ENCODE data around the gene ATE1.
A peak's percentile ranks its signal among the peaks of the same experiment; 100 is the strongest.
"Not testable (repeated sequence)": the region's sequence is repeated elsewhere in the genome, so short reads cannot be mapped to it uniquely, and the experiment has no call there.

ATE1 gene

DNA sequence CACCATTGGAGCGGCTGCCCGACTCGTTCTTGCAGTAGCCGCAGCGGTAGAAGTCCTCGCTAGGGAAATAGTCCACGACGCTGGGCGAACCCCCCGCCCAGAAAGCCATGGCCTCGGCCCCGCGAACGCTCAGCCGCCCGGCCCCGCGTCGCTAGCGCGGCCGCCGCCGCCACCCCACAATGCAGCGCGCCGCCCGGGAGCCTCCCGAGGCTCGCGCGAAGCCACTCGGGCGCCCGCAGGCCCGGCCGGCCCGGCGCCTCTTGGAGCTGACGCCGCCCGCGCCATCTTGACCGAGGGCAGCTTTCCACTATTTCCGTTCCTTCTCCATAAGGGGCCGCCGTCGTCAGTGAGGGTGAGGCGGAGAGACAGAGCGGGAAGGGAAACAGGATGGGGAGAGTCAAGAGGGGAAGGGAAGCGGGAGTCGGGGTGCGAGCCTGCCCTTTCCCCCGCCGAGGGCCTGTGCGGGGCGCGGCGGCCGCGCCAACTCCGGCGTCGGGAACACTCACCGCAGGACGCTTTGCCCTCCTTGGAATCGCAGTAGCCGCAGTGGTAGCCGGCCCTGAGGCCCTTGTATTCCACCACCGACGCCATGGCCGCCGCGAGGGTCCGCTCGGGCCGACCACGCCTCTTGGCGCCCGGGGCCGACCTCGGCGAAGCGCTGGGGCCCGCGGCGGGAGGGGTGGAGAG is at the start of gene ATE1:
Gene ATE1, minus strand, starts transcription at position 191 of the 687 bp plus-strand sequence. Its CDS starts 82 bp downstream, at position 109.
- peak; percentile 82 to 84 for DNase-seq (ENCODE audit: low read depth in 2 of 2)

DNA sequence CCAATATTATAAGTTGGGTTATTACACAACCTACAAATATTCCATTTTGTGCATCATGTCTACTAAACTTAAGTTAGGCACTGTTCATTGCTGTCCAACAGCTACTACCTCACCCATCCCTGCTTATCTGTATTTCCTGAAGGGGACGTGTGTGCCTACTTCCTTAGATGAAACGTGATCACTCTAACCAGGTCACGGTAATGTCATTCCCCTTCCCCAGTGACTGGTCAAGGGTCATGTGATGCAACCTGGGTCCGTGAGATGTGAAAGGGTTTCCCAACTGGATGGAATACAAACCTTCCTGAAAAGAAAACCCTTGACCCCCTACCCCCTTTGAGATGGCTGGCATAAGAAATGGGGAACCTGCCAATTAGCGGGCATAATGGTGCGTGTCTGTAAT is 48.8 kb upstream of the ATE1 start:
- DNase-seq (ENCODE audit: low read depth in 2 of 2): no peak

DNA sequence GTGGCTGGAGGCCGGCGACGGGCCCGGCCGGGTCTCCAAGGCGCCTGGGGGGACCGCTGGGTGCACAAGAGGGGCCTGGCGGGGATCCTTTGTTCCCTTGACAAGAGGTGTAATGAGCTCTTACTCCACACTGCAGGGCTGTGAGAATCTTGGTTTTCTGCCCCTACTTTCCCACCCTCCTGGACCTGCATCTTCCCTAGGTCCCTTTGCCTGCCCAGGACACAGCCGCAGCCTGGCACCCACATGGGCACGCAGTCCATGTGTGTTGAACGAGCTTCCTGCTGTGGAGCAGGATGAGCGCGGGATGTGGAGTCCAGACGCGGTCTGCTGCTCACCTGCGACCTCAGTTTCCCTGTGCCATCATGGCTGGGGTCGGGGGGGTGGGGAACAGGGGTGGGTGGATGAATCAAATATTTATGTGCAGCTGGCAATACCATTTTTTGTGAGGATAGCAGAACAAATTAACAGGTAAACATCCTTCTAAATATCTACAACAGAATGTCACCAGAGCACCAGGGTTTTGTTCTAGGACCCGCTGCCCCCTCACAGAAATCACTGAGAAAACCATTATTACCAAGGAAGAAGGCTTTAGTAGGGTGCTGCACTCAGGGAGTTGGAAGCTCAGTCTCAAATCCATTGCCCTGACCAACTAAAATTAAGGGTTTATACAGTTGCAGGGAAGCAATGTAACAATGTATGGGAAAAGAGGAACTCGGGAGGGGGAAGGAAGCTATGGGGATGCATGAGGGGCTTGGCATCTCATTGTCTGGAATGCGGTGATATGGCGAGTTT is 47.7 kb upstream of the ATE1 start:
- DNase-seq (ENCODE audit: low read depth in 2 of 2): peak in 1 of 2 experiments; percentile 33

DNA sequence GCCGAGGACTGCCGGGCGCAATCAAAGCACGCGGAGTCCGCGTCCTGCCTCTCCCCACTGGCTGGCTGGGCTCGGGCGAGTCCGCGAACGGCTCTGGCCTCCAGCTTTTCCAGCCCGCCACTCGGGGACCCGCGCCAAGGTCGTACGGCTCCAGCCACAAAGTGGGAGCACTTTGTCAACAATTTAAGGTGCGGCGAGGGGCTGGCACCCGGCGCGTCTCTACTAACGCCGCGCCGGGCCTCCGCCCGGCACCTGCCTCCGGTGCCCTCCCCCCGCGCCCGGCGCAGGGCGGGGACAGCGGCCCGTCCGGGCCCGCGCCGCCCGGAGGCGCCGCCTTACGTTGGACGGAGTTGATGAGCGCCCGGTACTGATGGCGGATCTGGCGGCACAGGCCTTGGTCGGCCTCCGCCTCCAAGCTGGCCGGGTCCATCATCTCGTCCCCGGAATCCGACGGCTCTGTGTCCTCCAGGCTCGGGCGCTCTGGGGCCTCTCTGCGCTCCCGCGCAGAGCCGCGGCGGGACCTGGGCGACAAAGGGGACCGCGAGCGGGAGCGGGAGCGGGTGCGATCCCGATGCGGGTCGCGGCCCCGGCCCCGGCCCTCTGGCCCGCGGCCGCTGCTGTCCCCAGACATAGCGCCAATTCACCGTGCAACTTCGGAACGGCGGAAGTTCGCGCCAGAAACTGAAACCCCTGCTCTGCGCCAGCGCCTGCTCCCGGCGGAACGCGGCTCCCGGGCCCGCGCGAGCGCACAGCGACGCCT is 46.9 kb upstream of the ATE1 start, which contains the start of gene NSMCE4A:
Gene NSMCE4A, minus strand, starts transcription at position 683 of the 760 bp plus-strand sequence. Its CDS starts 52 bp downstream, at position 631.
- DNase-seq (ENCODE audit: low read depth in 2 of 2): no peak

DNA sequence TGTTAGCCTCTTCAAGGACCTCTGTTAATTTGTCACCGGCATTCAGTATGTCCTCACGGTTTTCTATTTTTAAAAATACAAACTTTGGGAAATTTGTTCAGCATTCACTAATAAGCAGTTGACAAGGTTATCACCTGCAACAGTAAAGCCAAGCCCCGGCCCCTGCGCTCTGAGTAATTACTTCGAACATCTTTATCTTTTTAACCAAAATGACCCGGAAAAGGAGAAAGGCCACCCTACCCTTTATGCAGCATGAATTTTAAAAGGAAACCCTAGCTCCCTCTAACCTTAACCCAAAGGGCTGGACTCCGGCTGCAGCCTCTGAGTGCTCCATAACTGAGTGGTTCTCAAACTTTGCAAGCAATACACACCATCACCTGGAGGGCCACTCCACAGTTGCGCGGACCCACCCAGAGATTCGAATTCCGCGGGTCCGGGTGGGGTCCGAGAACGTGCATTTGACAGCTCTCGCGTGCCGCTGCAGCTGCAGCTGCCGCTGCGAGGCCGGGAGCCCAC is 46.2 kb upstream of the ATE1 start:
- no peak for DNase-seq (ENCODE audit: low read depth in 2 of 2)

DNA sequence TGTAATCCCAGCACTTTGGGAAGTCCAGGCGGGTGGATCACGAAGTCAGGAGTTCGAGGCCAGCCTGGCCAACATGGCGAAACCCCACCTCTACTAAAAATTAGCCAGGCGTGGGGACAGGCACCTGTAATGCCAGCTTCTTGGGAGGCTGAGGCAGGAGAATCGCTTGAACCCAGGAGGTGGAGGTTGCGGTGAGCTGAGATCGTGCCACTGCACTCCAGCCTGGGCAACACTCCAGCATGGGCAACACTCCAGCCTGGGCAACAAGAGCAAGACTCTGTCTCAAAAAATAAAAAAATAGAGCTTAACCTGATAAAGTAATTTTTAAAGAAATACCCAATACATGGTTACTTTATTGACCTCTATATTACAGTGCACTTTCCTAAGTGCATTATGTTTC is 41.3 kb upstream of the ATE1 start:
- DNase-seq (ENCODE audit: low read depth in 2 of 2): not testable (repeated sequence)

DNA sequence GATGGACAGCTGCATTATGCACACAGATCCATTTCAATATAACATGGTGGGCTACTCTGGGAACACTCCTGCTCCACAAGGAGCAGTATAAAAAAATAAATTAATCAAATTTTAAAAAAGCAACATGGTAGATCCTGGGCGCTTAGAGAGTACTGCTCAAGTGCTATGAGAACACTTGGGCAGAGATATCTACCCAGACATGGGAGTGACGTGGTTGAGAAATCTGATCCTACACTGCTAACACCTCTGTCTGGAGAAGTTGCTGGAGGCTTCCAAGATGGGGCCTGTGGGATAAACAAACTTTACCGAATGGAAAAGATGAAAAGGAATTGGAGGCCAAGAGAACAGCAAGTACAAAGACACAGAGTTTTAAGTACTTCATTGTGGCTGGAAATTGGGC is 38.2 kb upstream of the ATE1 start:
- no peak for DNase-seq (ENCODE audit: low read depth in 2 of 2)

DNA sequence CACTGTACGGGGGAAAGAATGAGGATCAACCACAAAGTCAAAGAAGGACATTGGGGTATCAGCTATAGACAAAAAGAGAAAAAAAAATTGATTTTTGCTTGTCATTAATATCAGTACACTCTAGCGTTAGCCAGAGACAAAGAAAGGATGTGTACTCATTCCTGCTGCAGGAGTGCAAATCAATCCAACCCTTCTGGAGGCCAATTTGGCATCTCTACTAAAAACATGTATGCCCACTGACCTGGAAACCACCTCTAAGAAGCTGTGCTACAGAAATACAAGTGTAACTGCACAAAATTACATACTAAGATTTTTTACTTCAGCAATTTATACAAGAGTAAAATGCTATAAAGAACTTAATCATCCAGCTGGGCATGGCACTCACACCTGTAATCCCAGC is 33.6 kb upstream of the ATE1 start:
- no peak for DNase-seq (ENCODE audit: low read depth in 2 of 2)

DNA sequence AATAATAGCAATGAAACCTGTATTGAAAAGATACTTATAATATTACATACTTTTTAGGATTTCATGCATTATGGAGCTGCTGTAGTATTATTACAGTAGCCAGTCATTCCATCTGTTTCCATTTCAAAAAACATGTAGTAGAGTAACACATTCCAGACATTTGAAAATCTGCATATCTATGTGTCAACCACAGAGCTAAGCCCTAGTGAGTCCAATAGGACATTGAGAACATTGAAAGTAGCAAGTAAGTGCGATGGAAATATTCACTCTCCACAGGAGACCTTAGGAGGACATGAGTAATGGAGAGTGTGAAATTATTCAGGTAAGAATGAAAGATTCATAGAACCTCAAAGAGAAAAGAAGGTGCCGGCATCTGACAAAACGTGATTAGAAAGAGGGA is 31.8 kb upstream of the ATE1 start:
- no peak for DNase-seq (ENCODE audit: low read depth in 2 of 2)

DNA sequence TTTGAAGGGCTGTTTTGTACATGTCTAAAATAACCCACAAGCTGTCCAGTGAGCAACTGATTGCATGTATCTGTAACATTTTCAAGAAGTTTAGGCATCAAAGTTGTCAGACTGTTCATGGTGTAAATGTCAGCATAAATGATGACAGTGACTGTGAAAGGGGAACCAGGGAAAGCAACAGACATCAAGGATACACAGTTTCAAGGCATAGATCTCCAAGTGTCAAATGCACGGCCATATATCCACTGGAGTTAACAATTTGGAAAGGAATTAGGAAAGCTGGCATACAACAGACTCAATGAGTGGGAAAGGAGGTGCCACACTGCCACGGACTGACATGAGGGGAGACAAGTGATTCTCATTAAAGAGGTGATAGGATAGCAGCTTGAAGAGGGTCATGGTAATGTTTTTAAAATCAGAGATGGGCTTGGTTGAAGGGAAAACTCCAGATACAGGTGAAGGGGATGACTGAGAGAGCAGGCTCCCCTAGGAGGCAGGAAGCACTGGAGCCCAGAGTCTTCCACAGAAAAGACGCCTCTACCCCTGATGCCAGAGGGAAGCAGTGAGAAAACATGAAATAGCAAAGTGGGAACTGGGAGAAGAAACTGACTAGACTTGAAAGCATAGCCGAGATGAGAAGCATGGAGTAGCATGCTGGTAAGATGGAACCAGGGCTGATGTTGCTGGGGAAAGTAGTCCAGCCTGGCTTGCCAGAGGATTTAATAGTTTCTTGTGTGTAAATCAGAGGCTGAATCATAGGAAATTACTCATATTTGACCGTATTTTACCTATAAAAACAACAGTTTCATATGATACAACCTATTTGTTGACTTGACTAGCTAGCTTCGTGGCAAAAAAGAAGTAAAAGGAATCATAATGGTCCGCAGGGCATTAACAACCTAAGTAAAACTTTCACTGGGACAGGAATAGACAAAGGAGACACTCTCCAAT is 28.6 kb upstream of the ATE1 start:
- no peak for DNase-seq (ENCODE audit: low read depth in 2 of 2)

DNA sequence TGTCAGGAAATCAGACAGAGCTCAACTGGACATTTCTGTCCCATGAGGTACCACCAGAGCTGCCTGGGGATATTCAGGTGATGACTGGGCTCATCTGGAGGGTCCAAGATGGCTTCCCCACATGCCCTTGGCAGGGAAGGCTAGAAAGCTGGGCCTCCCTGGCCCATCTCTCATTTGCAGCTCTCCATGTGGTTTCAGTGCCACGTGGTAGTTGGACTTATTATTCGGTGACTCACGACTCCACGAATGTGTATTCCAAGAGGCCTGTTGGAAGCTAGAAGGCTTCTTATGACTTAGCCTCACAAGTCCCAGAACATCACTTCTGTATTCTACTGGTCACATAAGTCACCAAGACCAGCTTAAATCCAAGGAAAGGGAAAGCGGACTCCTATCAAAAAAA is 24.4 kb upstream of the ATE1 start:
- DNase-seq (ENCODE audit: low read depth in 2 of 2): no peak

DNA sequence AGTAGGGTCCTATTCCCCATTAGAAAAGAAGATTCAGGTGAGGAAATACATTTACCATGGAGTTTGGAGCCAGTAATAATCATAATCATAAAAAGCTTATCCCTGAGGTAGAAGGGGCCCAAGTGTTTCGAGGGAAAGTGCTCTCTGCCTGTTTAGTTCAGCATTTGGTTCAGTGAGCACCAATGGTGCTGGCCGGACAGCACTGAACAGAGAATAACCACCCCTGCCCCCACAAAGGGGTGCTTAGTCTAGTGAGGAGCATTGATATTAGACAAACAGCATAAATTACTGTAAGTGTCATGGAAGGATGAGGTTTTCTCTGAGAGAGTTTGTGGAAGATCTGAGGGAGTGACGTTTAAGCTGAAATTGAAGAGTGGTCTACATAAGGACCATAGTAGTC is 21.6 kb upstream of the ATE1 start:
- DNase-seq (ENCODE audit: low read depth in 2 of 2): no peak

DNA sequence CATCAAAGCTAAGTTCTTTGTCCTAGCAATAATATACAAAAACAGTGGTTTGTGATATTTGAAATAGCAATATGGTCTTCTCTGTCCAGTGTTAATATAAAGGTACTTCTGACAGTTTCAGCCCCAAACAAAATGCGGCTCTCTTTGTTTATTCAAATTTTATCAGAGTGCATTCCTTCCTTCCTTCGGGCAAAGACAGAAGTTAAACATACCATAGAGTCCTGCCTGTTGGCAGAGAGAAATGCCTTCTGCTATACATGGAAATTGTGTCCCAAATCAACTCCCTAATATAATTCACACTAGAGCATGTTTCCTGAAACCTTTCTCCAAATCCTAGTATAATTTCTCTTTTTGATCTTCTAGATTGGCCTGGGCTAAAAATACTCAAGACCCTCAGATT is 21.2 kb upstream of the ATE1 start:
- no peak for DNase-seq (ENCODE audit: low read depth in 2 of 2)

DNA sequence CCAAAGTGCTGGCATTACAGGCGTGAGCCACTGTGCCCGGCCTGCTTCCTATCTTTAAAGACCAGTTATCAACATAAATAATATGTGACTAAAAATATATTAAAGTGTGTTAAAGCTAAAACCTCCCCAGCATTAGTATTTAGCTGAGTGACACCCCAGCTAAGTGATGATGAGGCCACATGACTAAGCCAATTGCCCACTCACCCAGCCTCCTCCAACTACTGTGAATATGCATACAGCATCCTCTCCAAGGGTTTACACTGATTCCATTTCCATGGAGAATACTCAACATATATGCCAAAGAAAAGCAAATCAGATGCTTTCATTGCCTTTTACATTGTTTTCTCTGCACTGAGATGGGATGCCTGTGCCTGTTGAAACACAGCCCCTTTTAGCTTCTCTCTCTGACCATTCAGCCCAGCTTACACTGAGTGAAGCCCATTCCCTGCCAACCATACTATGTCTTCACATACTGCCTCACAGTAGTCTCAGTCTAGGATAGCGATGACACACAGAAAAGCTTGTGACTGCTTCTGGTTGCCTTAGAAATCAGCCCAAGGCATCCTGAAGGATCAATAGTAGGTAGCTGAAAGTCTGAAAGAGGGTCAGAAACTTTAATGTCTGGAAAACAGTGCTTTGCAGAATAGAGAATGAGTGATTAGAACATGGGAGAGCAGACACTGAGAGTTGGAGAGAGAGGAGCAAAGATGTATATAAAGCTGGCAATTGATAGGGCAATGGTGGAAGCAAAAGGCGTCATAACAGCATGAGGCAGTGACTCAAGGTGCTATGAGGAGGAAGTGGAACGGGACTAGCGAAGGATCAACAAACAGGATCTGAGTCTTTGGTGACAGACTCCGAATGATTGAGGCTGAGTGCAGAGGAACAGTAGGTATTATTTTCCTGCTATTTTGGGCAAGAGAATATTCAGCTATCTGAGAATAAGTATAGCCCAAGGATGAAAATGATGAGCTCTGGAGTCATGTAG is 19.8 kb upstream of the ATE1 start:
- DNase-seq (ENCODE audit: low read depth in 2 of 2): no peak

DNA sequence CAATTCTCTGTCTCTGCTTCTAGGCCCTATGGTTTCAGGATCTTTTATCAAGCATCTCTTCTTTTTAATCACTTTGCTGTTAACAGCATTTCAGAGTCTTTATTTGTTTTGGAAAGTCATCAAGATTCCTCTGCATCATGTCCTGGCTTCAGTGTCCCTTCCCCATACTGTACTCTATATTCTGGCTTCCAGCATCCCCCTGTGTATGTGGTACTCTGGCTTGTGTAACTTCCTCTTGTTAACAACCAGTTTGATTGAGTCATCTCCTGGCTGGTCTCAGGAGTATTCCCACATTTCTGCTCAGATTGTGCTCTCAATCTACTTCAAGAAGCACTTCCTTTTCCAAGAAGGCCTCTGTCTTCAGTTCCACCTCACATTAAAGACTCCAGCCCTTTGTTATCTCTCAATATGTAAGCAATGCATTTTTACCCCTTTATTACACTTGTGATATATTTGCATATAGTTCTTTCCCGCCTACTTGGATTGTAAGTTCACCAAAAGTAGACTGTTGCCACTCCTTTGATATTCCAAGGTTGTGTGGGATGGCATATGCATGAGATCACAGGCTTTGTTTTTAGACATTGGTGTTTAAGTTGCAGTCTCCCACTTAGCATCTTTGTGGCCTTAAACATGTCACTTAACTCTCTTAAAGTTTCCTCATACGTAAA is 15.1 kb upstream of the ATE1 start:
- DNase-seq (ENCODE audit: low read depth in 2 of 2): peak; percentile 90 to 91

DNA sequence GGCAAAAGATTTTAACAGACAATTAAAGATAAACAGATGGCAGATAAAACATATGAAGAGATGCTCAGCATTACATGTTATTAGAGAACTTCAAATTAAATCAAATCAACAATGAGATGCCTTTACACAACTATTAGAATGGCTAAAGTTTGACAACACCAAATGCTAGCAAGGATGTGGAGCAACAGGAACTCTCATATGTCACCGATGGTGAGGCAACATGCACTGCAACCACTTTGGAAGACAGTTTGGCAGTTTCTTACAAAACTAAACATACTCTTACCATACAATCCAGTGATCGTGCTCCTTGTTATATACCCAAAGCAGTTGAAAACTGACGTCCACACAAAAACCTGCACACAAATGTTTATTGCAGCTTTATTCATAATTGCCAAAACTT is 13.7 kb upstream of the ATE1 start:
- DNase-seq (ENCODE audit: low read depth in 2 of 2): no peak

DNA sequence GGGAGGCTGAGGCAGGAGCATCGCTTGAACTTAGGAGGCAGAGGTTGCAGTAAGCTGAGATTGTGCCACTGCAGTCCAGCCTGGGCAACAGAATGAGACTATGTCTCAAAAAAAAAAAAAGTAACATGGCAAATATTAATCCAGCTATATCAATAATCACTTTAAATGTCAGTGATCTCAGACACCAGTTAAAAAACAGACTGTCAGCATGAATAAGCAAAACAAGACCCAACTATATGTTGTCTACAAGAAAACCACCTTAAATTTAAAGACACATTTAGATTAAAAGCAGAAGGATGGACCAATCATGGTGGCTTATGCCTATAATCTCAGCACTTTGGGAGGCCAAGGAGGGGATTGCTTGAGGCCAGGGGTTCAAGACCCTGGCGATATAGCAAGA is 8.5 kb upstream of the ATE1 start:
- no peak for DNase-seq (ENCODE audit: low read depth in 2 of 2)

DNA sequence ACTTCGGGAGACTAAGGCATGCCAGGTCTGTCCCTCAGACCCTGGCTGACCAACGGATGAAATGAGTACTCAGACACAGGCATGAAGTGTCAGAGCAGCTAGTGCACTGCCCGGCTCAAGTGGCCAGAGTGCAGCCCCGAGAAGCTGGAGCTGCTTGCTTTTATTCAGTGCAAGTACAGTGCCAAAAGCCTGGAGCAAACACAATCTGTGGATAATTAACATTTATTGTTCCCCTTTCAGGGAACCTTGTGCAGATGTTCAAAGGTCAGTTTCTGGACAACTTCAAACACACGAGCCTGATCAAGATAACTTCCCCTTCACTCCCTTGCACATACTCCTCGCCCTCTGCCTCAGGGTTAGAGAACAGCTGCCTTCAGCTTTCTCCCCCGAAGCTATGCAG is 7.9 kb upstream of the ATE1 start:
- no peak for DNase-seq (ENCODE audit: low read depth in 2 of 2)

Measured in fibroblast of skin of left biceps (primary cell).